SK-N-SH treated with all-trans-retinoic acid at 6 μM for 48 hours (cell line): ENCODE results near the gene FOXN4.

Source experiments
- ATAC-seq: fragments of 200-7000 bp; cut with Tn5 transposase; 3 replicates; pipeline ENCODE4 v1.9.1; 2020; ENCODE audit warnings: mild to moderate bottlenecking, moderate library complexity
- ARNTL ChIP-seq: fragments of 450-650 bp; formaldehyde crosslinking; IDR thresholded peaks from 2 replicates; pipeline ENCODE4 v1.5.0; 2020; ENCODE audit warnings: low read depth, mild to moderate bottlenecking, moderate library complexity, borderline replicate concordance
- CSDC2 ChIP-seq: fragments of 250-450 bp; sonication (Bioruptor Pico); IDR thresholded peaks from 2 replicates; pipeline ENCODE4 v1.5.0; 2020; ENCODE audit warnings: mild to moderate bottlenecking, moderate library complexity
- ESRRG ChIP-seq: fragments of 250-450 bp; sonication (Bioruptor Pico); IDR thresholded peaks from 2 replicates; pipeline ENCODE4 v1.6.1; 2021; ENCODE audit warnings: mild to moderate bottlenecking
- GLIS3 ChIP-seq: fragments of 250-450 bp; sonication (Bioruptor Pico); IDR thresholded peaks from 2 replicates; pipeline ENCODE4 v1.5.0; 2020; ENCODE audit warnings: mild to moderate bottlenecking, moderate library complexity
- ISL1 ChIP-seq: fragments of 250-450 bp; sonication (Bioruptor Pico); IDR thresholded peaks from 2 replicates; pipeline ENCODE4 v2.1.2; 2022; ENCODE audit warnings: mild to moderate bottlenecking, moderate library complexity
- OSR1 ChIP-seq: fragments of 250-450 bp; sonication (Bioruptor Pico); IDR thresholded peaks from 2 replicates; pipeline ENCODE4 v1.8.0; 2022; ENCODE audit warnings: moderate library complexity, mild to moderate bottlenecking, inconsistent platforms
- RARB ChIP-seq: fragments of 250-450 bp; sonication (Bioruptor Pico); IDR thresholded peaks from 2 replicates; pipeline ENCODE4 v1.8.0; 2021; ENCODE audit warnings: mild to moderate bottlenecking, moderate library complexity
- TOX ChIP-seq: fragments of 250-450 bp; sonication (Bioruptor Pico); IDR thresholded peaks from 2 replicates; pipeline ENCODE4 v1.8.0; 2021; ENCODE audit warnings: mild to moderate bottlenecking, moderate library complexity, borderline replicate concordance
- ZC3H10 ChIP-seq: fragments of 250-450 bp; sonication (Bioruptor Pico); IDR thresholded peaks from 2 replicates; pipeline ENCODE4 v1.5.1; 2021; ENCODE audit warnings: mild to moderate bottlenecking, moderate library complexity
- ZFP3 ChIP-seq: fragments of 250-450 bp; sonication (Bioruptor Pico); IDR thresholded peaks from 2 replicates; pipeline ENCODE4 v1.5.0; 2020; ENCODE audit warnings: mild to moderate bottlenecking, moderate library complexity
- ZFP30 ChIP-seq: fragments of 450-650 bp; formaldehyde crosslinking; IDR thresholded peaks from 2 replicates; pipeline ENCODE4 v1.5.0; 2022; ENCODE audit warnings: mild to moderate bottlenecking, moderate library complexity
- ZNF565 ChIP-seq: fragments of 450-650 bp; formaldehyde crosslinking; conservative IDR thresholded peaks from 2 replicates; pipeline ENCODE4 v1.5.0; 2020; ENCODE audit warnings: low read depth, mild to moderate bottlenecking, moderate library complexity
- ZNF70 ChIP-seq: fragments of 450-650 bp; formaldehyde crosslinking; IDR thresholded peaks from 2 replicates; pipeline ENCODE4 v1.5.0; 2020; ENCODE audit warnings: mild to moderate bottlenecking, moderate library complexity
- ZNF8 ChIP-seq: fragments of 450-650 bp; formaldehyde crosslinking; IDR thresholded peaks from 2 replicates; pipeline ENCODE4 v1.5.0; 2020; ENCODE audit warnings: mild to moderate bottlenecking, moderate library complexity
- TF ChIP-seq, protein P1 (sequence below): fragments of 250-450 bp; sonication (Bioruptor Pico); IDR thresholded peaks from 2 replicates; pipeline ENCODE4 v1.5.0; 2020; ENCODE audit warnings: mild to moderate bottlenecking, moderate library complexity
- TF ChIP-seq, protein P2 (sequence below): fragments of 250-450 bp; sonication (Bioruptor Pico); IDR thresholded peaks from 2 replicates; pipeline ENCODE4 v1.5.1; 2021; ENCODE audit warnings: mild to moderate bottlenecking, moderate library complexity
- TF ChIP-seq, protein P3 (sequence below): fragments of 250-450 bp; sonication (Bioruptor Pico); IDR thresholded peaks from 2 replicates; pipeline ENCODE4 v1.5.1; 2020; ENCODE audit warnings: low read depth, mild to moderate bottlenecking, moderate library complexity
- TF ChIP-seq, protein P4 (sequence below): fragments of 250-450 bp; sonication (Bioruptor Pico); IDR thresholded peaks from 2 replicates; pipeline ENCODE4 v1.8.0; 2021; ENCODE audit warnings: low read depth, mild to moderate bottlenecking, moderate library complexity, borderline replicate concordance

Gene FOXN4

DNA sequence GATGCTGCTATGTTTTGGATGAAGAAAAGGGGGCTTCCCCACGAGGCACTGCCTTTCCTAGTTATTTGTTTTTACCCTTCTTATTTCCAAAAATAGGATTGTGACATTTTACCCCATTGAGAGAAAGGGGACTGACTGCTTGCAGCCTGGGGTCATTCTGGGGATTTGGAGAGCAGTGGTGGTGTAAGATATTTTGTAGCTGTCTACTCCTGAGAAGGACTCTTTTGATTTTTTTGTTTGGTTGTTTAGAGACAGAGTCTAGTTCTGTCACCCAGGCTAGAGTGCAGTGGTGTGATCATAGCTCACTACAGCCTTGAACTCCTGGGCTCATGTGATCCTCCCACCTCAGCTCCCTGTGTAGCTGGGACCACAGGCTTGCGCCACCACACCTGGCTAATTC is 78.9 kb downstream of the FOXN4 start (continued):
- TF ChIP-seq, protein P1, sequence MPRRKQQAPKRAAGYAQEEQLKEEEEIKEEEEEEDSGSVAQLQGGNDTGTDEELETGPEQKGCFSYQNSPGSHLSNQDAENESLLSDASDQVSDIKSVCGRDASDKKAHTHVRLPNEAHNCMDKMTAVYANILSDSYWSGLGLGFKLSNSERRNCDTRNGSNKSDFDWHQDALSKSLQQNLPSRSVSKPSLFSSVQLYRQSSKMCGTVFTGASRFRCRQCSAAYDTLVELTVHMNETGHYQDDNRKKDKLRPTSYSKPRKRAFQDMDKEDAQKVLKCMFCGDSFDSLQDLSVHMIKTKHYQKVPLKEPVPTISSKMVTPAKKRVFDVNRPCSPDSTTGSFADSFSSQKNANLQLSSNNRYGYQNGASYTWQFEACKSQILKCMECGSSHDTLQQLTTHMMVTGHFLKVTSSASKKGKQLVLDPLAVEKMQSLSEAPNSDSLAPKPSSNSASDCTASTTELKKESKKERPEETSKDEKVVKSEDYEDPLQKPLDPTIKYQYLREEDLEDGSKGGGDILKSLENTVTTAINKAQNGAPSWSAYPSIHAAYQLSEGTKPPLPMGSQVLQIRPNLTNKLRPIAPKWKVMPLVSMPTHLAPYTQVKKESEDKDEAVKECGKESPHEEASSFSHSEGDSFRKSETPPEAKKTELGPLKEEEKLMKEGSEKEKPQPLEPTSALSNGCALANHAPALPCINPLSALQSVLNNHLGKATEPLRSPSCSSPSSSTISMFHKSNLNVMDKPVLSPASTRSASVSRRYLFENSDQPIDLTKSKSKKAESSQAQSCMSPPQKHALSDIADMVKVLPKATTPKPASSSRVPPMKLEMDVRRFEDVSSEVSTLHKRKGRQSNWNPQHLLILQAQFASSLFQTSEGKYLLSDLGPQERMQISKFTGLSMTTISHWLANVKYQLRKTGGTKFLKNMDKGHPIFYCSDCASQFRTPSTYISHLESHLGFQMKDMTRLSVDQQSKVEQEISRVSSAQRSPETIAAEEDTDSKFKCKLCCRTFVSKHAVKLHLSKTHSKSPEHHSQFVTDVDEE = no peak
- TF ChIP-seq RARB (CRISPR knock-in tag) (no peak), ARNTL (CRISPR knock-in tag) (no peak)

DNA sequence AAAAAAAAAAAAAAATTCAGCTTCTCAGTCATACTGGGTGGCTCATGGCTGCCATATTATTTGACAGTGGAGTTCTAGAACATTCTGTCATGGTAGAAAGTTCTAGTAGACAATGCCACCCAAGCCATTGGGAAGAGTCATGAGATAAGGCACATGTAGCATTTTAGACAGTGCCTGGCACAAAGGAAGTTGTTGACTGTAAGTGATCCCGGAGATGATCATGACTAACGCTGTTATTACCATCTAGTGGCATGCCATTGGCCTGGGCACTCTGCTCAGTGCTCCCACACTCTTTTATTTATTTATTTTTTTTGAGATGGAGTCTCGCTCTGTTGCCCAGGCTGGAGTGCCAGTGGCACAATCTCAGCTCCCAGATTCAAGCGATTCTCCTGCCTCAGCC is 80.4 kb downstream of the FOXN4 start:
- TF ChIP-seq ZNF8 (CRISPR knock-in tag) (no peak), CSDC2 (CRISPR knock-in tag) (no peak), TOX (no peak), ISL1 (CRISPR knock-in tag) (no peak), ARNTL (CRISPR knock-in tag) (no peak), ESRRG (CRISPR knock-in tag) (no peak), GLIS3 (CRISPR knock-in tag) (no peak), ZC3H10 (CRISPR knock-in tag) (no peak), ZNF70 (CRISPR knock-in tag) (no peak), ZFP3 (CRISPR knock-in tag) (no peak), ZFP30 (no peak), ZNF565 (CRISPR knock-in tag) (no peak), RARB (CRISPR knock-in tag) (no peak), OSR1 (CRISPR knock-in tag) (no peak)
- TF ChIP-seq, protein P2, sequence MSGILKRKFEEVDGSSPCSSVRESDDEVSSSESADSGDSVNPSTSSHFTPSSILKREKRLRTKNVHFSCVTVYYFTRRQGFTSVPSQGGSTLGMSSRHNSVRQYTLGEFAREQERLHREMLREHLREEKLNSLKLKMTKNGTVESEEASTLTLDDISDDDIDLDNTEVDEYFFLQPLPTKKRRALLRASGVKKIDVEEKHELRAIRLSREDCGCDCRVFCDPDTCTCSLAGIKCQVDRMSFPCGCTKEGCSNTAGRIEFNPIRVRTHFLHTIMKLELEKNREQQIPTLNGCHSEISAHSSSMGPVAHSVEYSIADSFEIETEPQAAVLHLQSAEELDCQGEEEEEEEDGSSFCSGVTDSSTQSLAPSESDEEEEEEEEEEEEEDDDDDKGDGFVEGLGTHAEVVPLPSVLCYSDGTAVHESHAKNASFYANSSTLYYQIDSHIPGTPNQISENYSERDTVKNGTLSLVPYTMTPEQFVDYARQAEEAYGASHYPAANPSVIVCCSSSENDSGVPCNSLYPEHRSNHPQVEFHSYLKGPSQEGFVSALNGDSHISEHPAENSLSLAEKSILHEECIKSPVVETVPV (CRISPR knock-in tag) = no peak
- TF ChIP-seq, protein P3, sequence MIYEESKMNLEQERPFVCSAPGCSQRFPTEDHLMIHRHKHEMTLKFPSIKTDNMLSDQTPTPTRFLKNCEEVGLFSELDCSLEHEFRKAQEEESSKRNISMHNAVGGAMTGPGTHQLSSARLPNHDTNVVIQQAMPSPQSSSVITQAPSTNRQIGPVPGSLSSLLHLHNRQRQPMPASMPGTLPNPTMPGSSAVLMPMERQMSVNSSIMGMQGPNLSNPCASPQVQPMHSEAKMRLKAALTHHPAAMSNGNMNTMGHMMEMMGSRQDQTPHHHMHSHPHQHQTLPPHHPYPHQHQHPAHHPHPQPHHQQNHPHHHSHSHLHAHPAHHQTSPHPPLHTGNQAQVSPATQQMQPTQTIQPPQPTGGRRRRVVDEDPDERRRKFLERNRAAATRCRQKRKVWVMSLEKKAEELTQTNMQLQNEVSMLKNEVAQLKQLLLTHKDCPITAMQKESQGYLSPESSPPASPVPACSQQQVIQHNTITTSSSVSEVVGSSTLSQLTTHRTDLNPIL (CRISPR knock-in tag) = no peak
- TF ChIP-seq, protein P4, sequence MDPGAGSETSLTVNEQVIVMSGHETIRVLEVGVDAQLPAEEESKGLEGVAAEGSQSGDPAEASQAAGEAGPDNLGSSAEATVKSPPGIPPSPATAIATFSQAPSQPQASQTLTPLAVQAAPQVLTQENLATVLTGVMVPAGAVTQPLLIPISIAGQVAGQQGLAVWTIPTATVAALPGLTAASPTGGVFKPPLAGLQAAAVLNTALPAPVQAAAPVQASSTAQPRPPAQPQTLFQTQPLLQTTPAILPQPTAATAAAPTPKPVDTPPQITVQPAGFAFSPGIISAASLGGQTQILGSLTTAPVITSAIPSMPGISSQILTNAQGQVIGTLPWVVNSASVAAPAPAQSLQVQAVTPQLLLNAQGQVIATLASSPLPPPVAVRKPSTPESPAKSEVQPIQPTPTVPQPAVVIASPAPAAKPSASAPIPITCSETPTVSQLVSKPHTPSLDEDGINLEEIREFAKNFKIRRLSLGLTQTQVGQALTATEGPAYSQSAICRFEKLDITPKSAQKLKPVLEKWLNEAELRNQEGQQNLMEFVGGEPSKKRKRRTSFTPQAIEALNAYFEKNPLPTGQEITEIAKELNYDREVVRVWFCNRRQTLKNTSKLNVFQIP (CRISPR knock-in tag) = no peak
- TF ChIP-seq, protein P1 = no peak
- ATAC-seq = no peak
